ENCODE results near the gene TRPC3. TPM values are rescaled to one million over a fixed set of nuclear protein-coding genes. Genes with fewer than 3 reads are reported as not detected.
A peak's percentile ranks its signal among the peaks of the same experiment; 100 is the strongest.

Gene TRPC3
- polyA plus RNA-seq, 1 donor from 2014 or later, result 6.9 TPM

- Histone ChIP-seq H3K9ac (ENCODE audit: low read length) (no peak overlapping the region), H3K79me2 (replicated peaks; ENCODE audit: insufficient read depth, low read length) (peaks cover 7% of the 10 kb centered on the region), H3K4me2 (ENCODE audit: low read length) (no peak overlapping the region), H4K20me1 (ENCODE audit: insufficient read depth) (no peaks in the 10 kb centered on the region), H3K4me3 (ENCODE audit: low read length) (no peak overlapping the region), H3K27me3 (ENCODE audit: insufficient read depth, low read depth, low read length) (no peaks in the 10 kb centered on the region), H3K36me3 (ENCODE audit: insufficient read depth, low read length) (no peaks in the 10 kb centered on the region), H3K27ac (ENCODE audit: low read length) (no peak overlapping the region), H3F3A (ENCODE audit: insufficient read depth, low read length, poor library complexity, severe bottlenecking) (no peaks in the 10 kb centered on the region), H3K9me3 (ENCODE audit: low read length) (no peaks in the 10 kb centered on the region), H3K9me2 (ENCODE audit: insufficient read depth, low read length) (no peaks in the 10 kb centered on the region), H2AFZ (ENCODE audit: low read depth, low read length) (no peak overlapping the region)
- TF ChIP-seq, protein P1, sequence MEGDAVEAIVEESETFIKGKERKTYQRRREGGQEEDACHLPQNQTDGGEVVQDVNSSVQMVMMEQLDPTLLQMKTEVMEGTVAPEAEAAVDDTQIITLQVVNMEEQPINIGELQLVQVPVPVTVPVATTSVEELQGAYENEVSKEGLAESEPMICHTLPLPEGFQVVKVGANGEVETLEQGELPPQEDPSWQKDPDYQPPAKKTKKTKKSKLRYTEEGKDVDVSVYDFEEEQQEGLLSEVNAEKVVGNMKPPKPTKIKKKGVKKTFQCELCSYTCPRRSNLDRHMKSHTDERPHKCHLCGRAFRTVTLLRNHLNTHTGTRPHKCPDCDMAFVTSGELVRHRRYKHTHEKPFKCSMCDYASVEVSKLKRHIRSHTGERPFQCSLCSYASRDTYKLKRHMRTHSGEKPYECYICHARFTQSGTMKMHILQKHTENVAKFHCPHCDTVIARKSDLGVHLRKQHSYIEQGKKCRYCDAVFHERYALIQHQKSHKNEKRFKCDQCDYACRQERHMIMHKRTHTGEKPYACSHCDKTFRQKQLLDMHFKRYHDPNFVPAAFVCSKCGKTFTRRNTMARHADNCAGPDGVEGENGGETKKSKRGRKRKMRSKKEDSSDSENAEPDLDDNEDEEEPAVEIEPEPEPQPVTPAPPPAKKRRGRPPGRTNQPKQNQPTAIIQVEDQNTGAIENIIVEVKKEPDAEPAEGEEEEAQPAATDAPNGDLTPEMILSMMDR (IDR thresholded peaks at IDR 0.05; ENCODE audit: poor library complexity, severe bottlenecking), result no peak
- TF ChIP-seq POLR2AphosphoS5 (IDR thresholded peaks at IDR 0.05), result no peak
- no peak for TF ChIP-seq EZH2 (IDR thresholded peaks at IDR 0.05; ENCODE audit: borderline replicate concordance, insufficient read depth, low read length, poor library complexity, severe bottlenecking)
- TF ChIP-seq, protein P2, sequence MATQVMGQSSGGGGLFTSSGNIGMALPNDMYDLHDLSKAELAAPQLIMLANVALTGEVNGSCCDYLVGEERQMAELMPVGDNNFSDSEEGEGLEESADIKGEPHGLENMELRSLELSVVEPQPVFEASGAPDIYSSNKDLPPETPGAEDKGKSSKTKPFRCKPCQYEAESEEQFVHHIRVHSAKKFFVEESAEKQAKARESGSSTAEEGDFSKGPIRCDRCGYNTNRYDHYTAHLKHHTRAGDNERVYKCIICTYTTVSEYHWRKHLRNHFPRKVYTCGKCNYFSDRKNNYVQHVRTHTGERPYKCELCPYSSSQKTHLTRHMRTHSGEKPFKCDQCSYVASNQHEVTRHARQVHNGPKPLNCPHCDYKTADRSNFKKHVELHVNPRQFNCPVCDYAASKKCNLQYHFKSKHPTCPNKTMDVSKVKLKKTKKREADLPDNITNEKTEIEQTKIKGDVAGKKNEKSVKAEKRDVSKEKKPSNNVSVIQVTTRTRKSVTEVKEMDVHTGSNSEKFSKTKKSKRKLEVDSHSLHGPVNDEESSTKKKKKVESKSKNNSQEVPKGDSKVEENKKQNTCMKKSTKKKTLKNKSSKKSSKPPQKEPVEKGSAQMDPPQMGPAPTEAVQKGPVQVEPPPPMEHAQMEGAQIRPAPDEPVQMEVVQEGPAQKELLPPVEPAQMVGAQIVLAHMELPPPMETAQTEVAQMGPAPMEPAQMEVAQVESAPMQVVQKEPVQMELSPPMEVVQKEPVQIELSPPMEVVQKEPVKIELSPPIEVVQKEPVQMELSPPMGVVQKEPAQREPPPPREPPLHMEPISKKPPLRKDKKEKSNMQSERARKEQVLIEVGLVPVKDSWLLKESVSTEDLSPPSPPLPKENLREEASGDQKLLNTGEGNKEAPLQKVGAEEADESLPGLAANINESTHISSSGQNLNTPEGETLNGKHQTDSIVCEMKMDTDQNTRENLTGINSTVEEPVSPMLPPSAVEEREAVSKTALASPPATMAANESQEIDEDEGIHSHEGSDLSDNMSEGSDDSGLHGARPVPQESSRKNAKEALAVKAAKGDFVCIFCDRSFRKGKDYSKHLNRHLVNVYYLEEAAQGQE (IDR thresholded peaks at IDR 0.05; ENCODE audit: borderline replicate concordance), result no peak
- TF ChIP-seq SMC3 (conservative IDR thresholded peaks at IDR 0.05; ENCODE audit: poor library complexity), result no peak
- no peak for TF ChIP-seq TAF1 (IDR thresholded peaks at IDR 0.05; ENCODE audit: low read depth)
- TF ChIP-seq MXI1 (conservative IDR thresholded peaks at IDR 0.05; ENCODE audit: poor library complexity, severe bottlenecking), result no peak
- no peak for TF ChIP-seq RAD21 (conservative IDR thresholded peaks at IDR 0.05)
- TF ChIP-seq EP300 (conservative IDR thresholded peaks at IDR 0.05; ENCODE audit: poor library complexity, severe bottlenecking), result no peak
These were observed 78.3 kb downstream of the TRPC3 start for GRCh38 chr4:121873604-121874003.

GRCh38 chr4:121869841-121870822 lies 81.7 kb downstream of the TRPC3 start, which contains the start of gene BBS7:
TSS of gene BBS7 (minus strand) at chr4:121870474. CDS start at chr4:121870313, 161 bp downstream.
- H4K20me1 ChIP-seq (ENCODE audit: insufficient read depth), result no peaks in the 10 kb centered on the region
- H3K79me2 ChIP-seq (replicated peaks; ENCODE audit: insufficient read depth, low read length), result peaks cover 15% of the 10 kb centered on the region
- H3F3A ChIP-seq (ENCODE audit: insufficient read depth, low read length, poor library complexity, severe bottlenecking), result no peaks in the 10 kb centered on the region
- H3K27ac ChIP-seq (ENCODE audit: low read length), result peak within 1 kb of the TSS; percentile 98
- no peaks in the 10 kb centered on the region for H3K9me3 ChIP-seq (ENCODE audit: low read length)
- no peaks in the 10 kb centered on the region for H3K9me2 ChIP-seq (ENCODE audit: insufficient read depth, low read length)
- peaks cover 16% of the 10 kb centered on the region for H3K36me3 ChIP-seq (ENCODE audit: insufficient read depth, low read length)
- H3K4me3 ChIP-seq (ENCODE audit: low read length), result peak within 1 kb of the TSS; percentile 94
- H3K4me2 ChIP-seq (ENCODE audit: low read length), result peak within 1 kb of the TSS; percentile 67
- peak within 1 kb of the TSS; percentile 98 for H2AFZ ChIP-seq (ENCODE audit: low read depth, low read length)
- no peaks in the 10 kb centered on the region for H3K27me3 ChIP-seq (ENCODE audit: insufficient read depth, low read depth, low read length)
- peak within 1 kb of the TSS; percentile 98 for H3K9ac ChIP-seq (ENCODE audit: low read length)
- TF ChIP-seq MXI1 (conservative IDR thresholded peaks at IDR 0.05; ENCODE audit: poor library complexity, severe bottlenecking) (peak; percentile 61), EZH2 (IDR thresholded peaks at IDR 0.05; ENCODE audit: borderline replicate concordance, insufficient read depth, low read length, poor library complexity, severe bottlenecking) (no peak), TAF1 (IDR thresholded peaks at IDR 0.05; ENCODE audit: low read depth) (peak; percentile 96), POLR2AphosphoS5 (IDR thresholded peaks at IDR 0.05) (peak; percentile 99), SMC3 (conservative IDR thresholded peaks at IDR 0.05; ENCODE audit: poor library complexity) (no peak), RAD21 (conservative IDR thresholded peaks at IDR 0.05) (no peak), EP300 (conservative IDR thresholded peaks at IDR 0.05; ENCODE audit: poor library complexity, severe bottlenecking) (peak; percentile 41)
- TF ChIP-seq, protein P2 (IDR thresholded peaks at IDR 0.05; ENCODE audit: borderline replicate concordance), result peak; percentile 81
- TF ChIP-seq, protein P1 (IDR thresholded peaks at IDR 0.05; ENCODE audit: poor library complexity, severe bottlenecking), result no peak

Data from neural cell (in vitro differentiated cells).